ENCODE results near the gene MALT1. TPM values are rescaled to one million over a fixed set of nuclear protein-coding genes. Genes with fewer than 3 reads are reported as not detected.

MALT1 gene
- total RNA-seq, 1 experiment from 2014 or later = 24.2 TPM

DNA sequence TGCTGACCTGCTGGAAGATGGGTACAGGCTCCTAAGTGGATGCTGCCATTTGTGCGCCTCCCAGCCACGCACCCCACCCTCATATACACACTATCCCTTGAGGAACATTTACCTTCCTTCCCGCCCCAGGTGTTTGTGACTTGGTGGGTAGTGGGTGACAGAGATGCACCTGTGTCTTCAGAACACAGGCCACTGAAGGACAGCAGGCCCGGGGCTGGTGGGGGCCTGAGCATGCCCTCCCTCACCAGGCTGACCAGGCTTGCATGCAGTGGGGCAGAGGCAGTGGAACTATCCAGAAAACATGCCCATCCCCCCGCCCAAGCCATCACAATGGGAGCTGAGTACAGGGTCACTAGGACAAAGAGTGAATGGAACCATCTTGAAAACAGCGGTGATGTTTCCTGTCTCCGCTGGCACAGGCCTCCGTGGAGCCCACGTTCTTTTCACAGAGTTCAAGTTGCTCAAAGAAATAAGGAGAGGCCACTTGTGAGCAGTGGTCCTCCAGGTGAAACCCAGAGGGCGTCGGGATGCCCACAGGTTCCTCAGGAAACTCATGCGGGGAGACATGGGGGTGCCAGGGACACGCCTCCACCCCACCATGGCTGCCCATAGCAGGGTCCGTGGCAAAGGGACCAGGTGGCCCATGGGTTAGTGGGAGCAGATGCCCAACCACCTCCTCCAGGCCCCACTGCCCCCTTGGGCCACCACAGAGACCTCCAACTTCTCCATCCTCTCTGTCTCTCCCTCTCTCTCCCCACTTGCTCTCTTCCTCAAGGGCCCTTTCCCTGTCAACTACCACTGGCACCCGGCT is 90.9 kb downstream of the MALT1 start:
- H3K4me1 ChIP-seq (ENCODE audit: insufficient read depth, low read length) = 0 out of 2 replicates have a peak, but pooled peaks cover 6% of the 10 kb centered on the region
- H2AFZ ChIP-seq (ENCODE audit: low read length) = no peak overlapping the region
- ChIA-PET POLR2A (ENCODE audit: unreplicated experiment) (no interaction called here), CTCF (interaction anchor here (0.6 kb wide), 1 partner anchor 577 kb away, joined by 4 read pairs; no protein-coding TSS in a partner anchor)
- no peak overlapping the region for H3K27ac ChIP-seq (ENCODE audit: low read length)
- H3K4me3 ChIP-seq (ENCODE audit: low read length) = no peak overlapping the region
- no peaks in the 10 kb centered on the region for H3K9me2 ChIP-seq (replicated peaks; ENCODE audit: low read length)
- no peaks in the 10 kb centered on the region for H3K79me2 ChIP-seq (ENCODE audit: low read length)
- intact Hi-C loops (cut with micrococcal nuclease) = loop anchor here (10.0 kb wide), 1 partner anchor 483 kb away; no protein-coding TSS in a partner anchor
- no peaks in the 10 kb centered on the region for H3F3A ChIP-seq (ENCODE audit: low read length, unreplicated experiment)
- DNase-seq (no peak), ATAC-seq (no peak)
- TF ChIP-seq EZH2phosphoT487 (IDR thresholded peaks at IDR 0.05; ENCODE audit: borderline replicate concordance, low read length) (no peak), EZH2 (IDR thresholded peaks at IDR 0.05; ENCODE audit: low read length, unreplicated experiment) (no peak)
- TF ChIP-seq, protein P1, sequence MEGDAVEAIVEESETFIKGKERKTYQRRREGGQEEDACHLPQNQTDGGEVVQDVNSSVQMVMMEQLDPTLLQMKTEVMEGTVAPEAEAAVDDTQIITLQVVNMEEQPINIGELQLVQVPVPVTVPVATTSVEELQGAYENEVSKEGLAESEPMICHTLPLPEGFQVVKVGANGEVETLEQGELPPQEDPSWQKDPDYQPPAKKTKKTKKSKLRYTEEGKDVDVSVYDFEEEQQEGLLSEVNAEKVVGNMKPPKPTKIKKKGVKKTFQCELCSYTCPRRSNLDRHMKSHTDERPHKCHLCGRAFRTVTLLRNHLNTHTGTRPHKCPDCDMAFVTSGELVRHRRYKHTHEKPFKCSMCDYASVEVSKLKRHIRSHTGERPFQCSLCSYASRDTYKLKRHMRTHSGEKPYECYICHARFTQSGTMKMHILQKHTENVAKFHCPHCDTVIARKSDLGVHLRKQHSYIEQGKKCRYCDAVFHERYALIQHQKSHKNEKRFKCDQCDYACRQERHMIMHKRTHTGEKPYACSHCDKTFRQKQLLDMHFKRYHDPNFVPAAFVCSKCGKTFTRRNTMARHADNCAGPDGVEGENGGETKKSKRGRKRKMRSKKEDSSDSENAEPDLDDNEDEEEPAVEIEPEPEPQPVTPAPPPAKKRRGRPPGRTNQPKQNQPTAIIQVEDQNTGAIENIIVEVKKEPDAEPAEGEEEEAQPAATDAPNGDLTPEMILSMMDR (conservative IDR thresholded peaks at IDR 0.05; ENCODE audit: low read depth, low read length) = no peak
- H3K4me2 ChIP-seq (ENCODE audit: low read length) = no peak overlapping the region
- H3K27me3 ChIP-seq (ENCODE audit: low read length) = no peaks in the 10 kb centered on the region
- no peaks in the 10 kb centered on the region for H3K9me3 ChIP-seq (ENCODE audit: low read length)
- no peaks in the 10 kb centered on the region for H4K20me1 ChIP-seq (ENCODE audit: low read length)
- no peaks in the 10 kb centered on the region for H3K36me3 ChIP-seq (ENCODE audit: low read depth, low read length)
- no peak overlapping the region for H3K9ac ChIP-seq (ENCODE audit: low read length)
- BruUV-seq (replicated peaks) = no TSS peak

DNA sequence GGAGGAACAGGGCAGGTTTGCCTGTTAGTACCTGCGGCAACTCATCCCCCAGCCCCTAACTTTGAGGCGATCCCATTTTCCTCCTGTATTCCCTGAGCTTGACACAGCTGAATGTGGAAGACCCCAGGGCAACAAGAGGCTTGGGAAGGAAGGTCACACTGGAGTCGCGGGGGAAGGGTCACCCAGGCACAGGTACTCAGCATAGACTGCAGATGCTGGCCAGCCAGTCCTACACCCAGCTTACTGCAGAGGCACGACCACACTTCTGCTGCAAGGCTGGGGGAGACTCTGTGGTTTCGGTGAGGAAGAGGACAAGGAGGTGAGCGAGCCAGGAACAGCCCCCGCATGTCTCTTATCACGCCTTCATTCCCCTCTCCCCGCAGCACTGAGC is 91.5 kb downstream of the MALT1 start:
- CTCF ChIA-PET = interaction anchor here (0.6 kb wide), 2 partner anchors 137 to 577 kb away, joined by 4 read pairs; no protein-coding TSS in a partner anchor
- no peaks in the 10 kb centered on the region for H3K27me3 ChIP-seq (ENCODE audit: low read length)
- H2AFZ ChIP-seq (ENCODE audit: low read length) = no peak overlapping the region
- TF ChIP-seq, protein P1 (conservative IDR thresholded peaks at IDR 0.05; ENCODE audit: low read depth, low read length) = no peak
- TF ChIP-seq EZH2 (IDR thresholded peaks at IDR 0.05; ENCODE audit: low read length, unreplicated experiment) = no peak
- TF ChIP-seq EZH2phosphoT487 (IDR thresholded peaks at IDR 0.05; ENCODE audit: borderline replicate concordance, low read length) = no peak
- POLR2A ChIA-PET (ENCODE audit: unreplicated experiment) = interaction anchor here (0.6 kb wide), 1 partner anchor 170 kb away, joined by 8 read pairs; no protein-coding TSS in a partner anchor
- ATAC-seq (no peak), DNase-seq (no peak)
- no peaks in the 10 kb centered on the region for H3K36me3 ChIP-seq (ENCODE audit: low read depth, low read length)
- no TSS peak for BruUV-seq (replicated peaks)
- no peak overlapping the region for H3K4me3 ChIP-seq (ENCODE audit: low read length)
- no peaks in the 10 kb centered on the region for H3K9me2 ChIP-seq (replicated peaks; ENCODE audit: low read length)
- H3K27ac ChIP-seq (ENCODE audit: low read length) = no peak overlapping the region
- 0 out of 2 replicates have a peak, but pooled peaks cover 6% of the 10 kb centered on the region for H3K4me1 ChIP-seq (ENCODE audit: insufficient read depth, low read length)
- intact Hi-C loops (cut with micrococcal nuclease) = loop anchor here (10.0 kb wide), 1 partner anchor 482 kb away; no protein-coding TSS in a partner anchor
- no peaks in the 10 kb centered on the region for H3F3A ChIP-seq (ENCODE audit: low read length, unreplicated experiment)
- H3K4me2 ChIP-seq (ENCODE audit: low read length) = no peak overlapping the region
- no peaks in the 10 kb centered on the region for H3K9me3 ChIP-seq (ENCODE audit: low read length)
- H4K20me1 ChIP-seq (ENCODE audit: low read length) = no peaks in the 10 kb centered on the region
- no peaks in the 10 kb centered on the region for H3K79me2 ChIP-seq (ENCODE audit: low read length)
- H3K9ac ChIP-seq (ENCODE audit: low read length) = no peak overlapping the region

DNA sequence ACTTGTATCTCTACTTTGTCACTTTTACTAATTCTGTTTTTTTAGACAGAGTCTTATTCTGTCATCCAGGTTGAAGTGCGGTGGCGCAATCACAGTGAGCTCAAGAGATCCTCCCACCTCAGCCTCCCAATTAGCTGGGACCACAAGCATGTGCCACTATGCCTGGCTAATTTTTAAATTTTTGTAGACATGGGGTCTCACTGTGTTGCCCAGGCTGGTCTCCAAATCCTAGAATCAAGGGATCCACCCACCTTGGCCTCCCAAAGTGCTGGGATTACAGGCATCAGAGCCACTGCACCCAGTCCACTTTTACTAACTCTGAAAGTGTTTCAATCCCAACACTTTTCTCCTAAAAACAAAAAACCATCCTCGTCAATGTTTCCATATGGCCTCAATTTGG is 94.9 kb downstream of the MALT1 start:
- Histone ChIP-seq H3K79me2 (ENCODE audit: low read length) (no peaks in the 10 kb centered on the region), H3K9ac (ENCODE audit: low read length) (no peak overlapping the region), H3F3A (ENCODE audit: low read length, unreplicated experiment) (no peaks in the 10 kb centered on the region), H3K4me1 (ENCODE audit: insufficient read depth, low read length) (0 out of 2 replicates have a peak, but pooled peaks cover 7% of the 10 kb centered on the region), H4K20me1 (ENCODE audit: low read length) (no peaks in the 10 kb centered on the region), H3K27ac (ENCODE audit: low read length) (no peak overlapping the region), H3K4me3 (ENCODE audit: low read length) (no peak overlapping the region), H3K27me3 (ENCODE audit: low read length) (no peaks in the 10 kb centered on the region), H2AFZ (ENCODE audit: low read length) (no peak overlapping the region), H3K9me3 (ENCODE audit: low read length) (no peaks in the 10 kb centered on the region), H3K36me3 (ENCODE audit: low read depth, low read length) (no peaks in the 10 kb centered on the region), H3K9me2 (replicated peaks; ENCODE audit: low read length) (no peaks in the 10 kb centered on the region), H3K4me2 (ENCODE audit: low read length) (no peak overlapping the region)
- DNase-seq = no peak
- CTCF ChIA-PET = no interaction called here
- intact Hi-C loops (cut with micrococcal nuclease) = loop anchor here (10.0 kb wide), 1 partner anchor 479 kb away; no protein-coding TSS in a partner anchor
- POLR2A ChIA-PET (ENCODE audit: unreplicated experiment) = no interaction called here
- no peak for ATAC-seq
- TF ChIP-seq, protein P1 (conservative IDR thresholded peaks at IDR 0.05; ENCODE audit: low read depth, low read length) = no peak
- TF ChIP-seq EZH2 (IDR thresholded peaks at IDR 0.05; ENCODE audit: low read length, unreplicated experiment) (no peak), EZH2phosphoT487 (IDR thresholded peaks at IDR 0.05; ENCODE audit: borderline replicate concordance, low read length) (no peak)
- no TSS peak for BruUV-seq (replicated peaks)

All from PC-3 (cell line).